ENCODE data around the gene KRTAP6-3. TPM values are rescaled to one million over a fixed set of nuclear protein-coding genes. Genes with fewer than 3 reads are reported as not detected.

KRTAP6-3 gene
- total and polyA plus RNA-seq, 8 donors, result not detected

DNA sequence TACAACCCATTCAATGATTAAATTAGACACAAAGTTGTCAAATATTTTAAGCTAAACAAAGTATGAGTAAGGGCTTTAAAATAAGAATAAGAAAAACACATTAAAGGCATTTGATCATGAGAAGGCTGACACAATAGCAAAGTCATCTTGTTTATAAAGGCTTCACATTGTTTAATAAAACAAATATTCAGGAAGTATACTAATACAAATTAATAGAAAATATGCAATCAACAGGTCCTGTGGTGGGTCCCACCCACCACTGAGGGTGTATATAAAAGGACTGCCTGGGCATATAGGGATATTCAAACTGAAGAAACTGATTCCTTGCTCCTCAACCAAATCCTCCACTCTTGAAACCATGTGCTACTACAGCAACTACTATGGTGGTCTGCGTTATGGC, 42.7 kb downstream of the KRTAP6-3 start, which contains the start of gene KRTAP20-2:
KRTAP20-2 (plus strand) TSS at position 301 of the 400 bp plus-strand sequence; CDS start at position 359, 58 bp downstream.
- DNase-seq, result no peak
- TF ChIP-seq, protein P1, sequence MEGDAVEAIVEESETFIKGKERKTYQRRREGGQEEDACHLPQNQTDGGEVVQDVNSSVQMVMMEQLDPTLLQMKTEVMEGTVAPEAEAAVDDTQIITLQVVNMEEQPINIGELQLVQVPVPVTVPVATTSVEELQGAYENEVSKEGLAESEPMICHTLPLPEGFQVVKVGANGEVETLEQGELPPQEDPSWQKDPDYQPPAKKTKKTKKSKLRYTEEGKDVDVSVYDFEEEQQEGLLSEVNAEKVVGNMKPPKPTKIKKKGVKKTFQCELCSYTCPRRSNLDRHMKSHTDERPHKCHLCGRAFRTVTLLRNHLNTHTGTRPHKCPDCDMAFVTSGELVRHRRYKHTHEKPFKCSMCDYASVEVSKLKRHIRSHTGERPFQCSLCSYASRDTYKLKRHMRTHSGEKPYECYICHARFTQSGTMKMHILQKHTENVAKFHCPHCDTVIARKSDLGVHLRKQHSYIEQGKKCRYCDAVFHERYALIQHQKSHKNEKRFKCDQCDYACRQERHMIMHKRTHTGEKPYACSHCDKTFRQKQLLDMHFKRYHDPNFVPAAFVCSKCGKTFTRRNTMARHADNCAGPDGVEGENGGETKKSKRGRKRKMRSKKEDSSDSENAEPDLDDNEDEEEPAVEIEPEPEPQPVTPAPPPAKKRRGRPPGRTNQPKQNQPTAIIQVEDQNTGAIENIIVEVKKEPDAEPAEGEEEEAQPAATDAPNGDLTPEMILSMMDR (IDR thresholded peaks at IDR 0.05), result no peak
- TF ChIP-seq POLR2A (IDR thresholded peaks at IDR 0.05) (no peak), EP300 (IDR thresholded peaks at IDR 0.05) (no peak), POLR2AphosphoS5 (IDR thresholded peaks at IDR 0.05) (no peak)
- no peak within 1 kb of the TSS for H3K4me3 ChIP-seq
- no peaks in the 10 kb centered on the region for H3K36me3 ChIP-seq
- intact Hi-C loops (cut with DNase I; ENCODE audit: low total_unique reads), result no loop called here
- H3K4me1 ChIP-seq, result no peaks in the 10 kb centered on the region
- no peaks in the 10 kb centered on the region for H3K27me3 ChIP-seq
- WGBS, 5 donors, result 86 to 100% (median 92%) methylated on average over 1 of the region's 1 CpG
- peaks cover 0 to 7% (median 4%) of the 10 kb centered on the region in 4 donors for H3K9me3 ChIP-seq
- H3K27ac ChIP-seq, result no peak within 1 kb of the TSS

- H3K27me3 ChIP-seq, result no peaks in the 10 kb centered on the region
- DNase-seq, result no peak
- H3K4me3 ChIP-seq, result no peak overlapping the region
- H3K27ac ChIP-seq, result no peak overlapping the region
- no peaks in the 10 kb centered on the region for H3K4me1 ChIP-seq
- H3K36me3 ChIP-seq, result no peaks in the 10 kb centered on the region
- peaks cover 0 to 19% (median 3%) of the 10 kb centered on the region in 4 donors for H3K9me3 ChIP-seq
- no peak for TF ChIP-seq EP300 (IDR thresholded peaks at IDR 0.05)
- no peak for TF ChIP-seq POLR2A (IDR thresholded peaks at IDR 0.05)
- no peak for TF ChIP-seq POLR2AphosphoS5 (IDR thresholded peaks at IDR 0.05)
- intact Hi-C loops (cut with DNase I; ENCODE audit: low total_unique reads), result no loop called here
- 80 to 90% (median 85%) methylated on average over 3 of the region's 3 CpGs for WGBS, 5 donors
Observed at GRCh38 chr21:30638686-30639085, 46.4 kb downstream of the KRTAP6-3 start.

DNA sequence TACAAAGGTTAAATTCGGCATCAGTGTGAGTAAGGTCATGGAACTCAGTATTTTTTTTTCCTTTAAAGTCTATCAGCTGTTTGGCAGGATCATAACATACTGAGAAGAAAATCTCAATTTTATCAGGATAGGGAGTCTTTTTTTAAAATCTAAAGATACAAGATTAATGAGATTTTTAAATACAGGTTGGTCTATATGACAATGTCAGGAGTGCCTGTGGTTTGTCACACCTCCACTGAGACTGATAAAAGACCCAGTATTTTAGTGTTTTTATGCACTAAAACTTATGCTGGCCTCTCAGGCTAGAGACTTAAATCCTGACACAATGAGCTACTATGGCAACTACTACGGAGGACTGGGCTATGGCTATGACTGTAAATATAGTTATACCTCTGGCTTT, 50.3 kb downstream of the KRTAP6-3 start, which contains the start of gene KRTAP20-3:
KRTAP20-3 (plus strand) TSS at position 301 of the 400 bp plus-strand sequence.
- H3K27ac ChIP-seq, result no peak within 1 kb of the TSS
- DNase-seq, result no peak
- H3K4me3 ChIP-seq, result no peak within 1 kb of the TSS
- TF ChIP-seq POLR2A (IDR thresholded peaks at IDR 0.05), result no peak
- no peak for TF ChIP-seq EP300 (IDR thresholded peaks at IDR 0.05)
- TF ChIP-seq, protein P1 (IDR thresholded peaks at IDR 0.05), result no peak
- no peak for TF ChIP-seq POLR2AphosphoS5 (IDR thresholded peaks at IDR 0.05)
- H3K36me3 ChIP-seq, result no peaks in the 10 kb centered on the region
- H3K4me1 ChIP-seq, result no peaks in the 10 kb centered on the region
- 81 to 94% (median 87%) methylated on average over 2 of the region's 2 CpGs for WGBS, 5 donors
- no peaks in the 10 kb centered on the region for H3K27me3 ChIP-seq
- peaks cover 0 to 21% (median 3%) of the 10 kb centered on the region in 4 donors for H3K9me3 ChIP-seq
- intact Hi-C loops (cut with DNase I; ENCODE audit: low total_unique reads), result no loop called here

Small RNA genes lying within 50 kb of the gene (small RNA-seq; reads per million reads assigned to genes)
- gene KRTAP20-1 (0 reads per million in 4 donors), gene KRTAP20-3 (0 reads per million in 4 donors), gene KRTAP20-4 (0 reads per million in 4 donors), gene KRTAP22-1 (0 reads per million in 4 donors), gene KRTAP22-2 (0 reads per million in 4 donors)

Other genes starting within 250 kb of the KRTAP6-3 start
- gene KRTAP23-1, start 243.8 kb upstream of the KRTAP6-3 start, total RNA-seq, result not detected
- not detected for gene KRTAP23-1, start 243.8 kb upstream of the KRTAP6-3 start, polyA plus RNA-seq
- not detected for gene KRTAP13-2, start 220.2 kb upstream of the KRTAP6-3 start, total RNA-seq
- gene KRTAP13-2, start 220.2 kb upstream of the KRTAP6-3 start, polyA plus RNA-seq, result not detected
- not detected for gene KRTAP13-1, start 196.4 kb upstream of the KRTAP6-3 start, total RNA-seq
- not detected for gene KRTAP13-1, start 196.4 kb upstream of the KRTAP6-3 start, polyA plus RNA-seq
- not detected for gene KRTAP13-3, start 166.5 kb upstream of the KRTAP6-3 start, total RNA-seq
- not detected for gene KRTAP13-3, start 166.5 kb upstream of the KRTAP6-3 start, polyA plus RNA-seq
- not detected for gene KRTAP13-4, start 162.2 kb upstream of the KRTAP6-3 start, total RNA-seq
- not detected for gene KRTAP13-4, start 162.2 kb upstream of the KRTAP6-3 start, polyA plus RNA-seq
- not detected for gene KRTAP15-1, start 152.2 kb upstream of the KRTAP6-3 start, total RNA-seq
- gene KRTAP15-1, start 152.2 kb upstream of the KRTAP6-3 start, polyA plus RNA-seq, result not detected
- not detected for gene KRTAP19-1, start 112.1 kb upstream of the KRTAP6-3 start, total RNA-seq
- gene KRTAP19-1, start 112.1 kb upstream of the KRTAP6-3 start, polyA plus RNA-seq, result not detected
- gene KRTAP19-2, start 105.0 kb upstream of the KRTAP6-3 start, total RNA-seq, result not detected
- gene KRTAP19-2, start 105.0 kb upstream of the KRTAP6-3 start, polyA plus RNA-seq, result not detected
- not detected for gene KRTAP19-3, start 100.4 kb upstream of the KRTAP6-3 start, total RNA-seq
- not detected for gene KRTAP19-3, start 100.4 kb upstream of the KRTAP6-3 start, polyA plus RNA-seq
- gene KRTAP19-4, start 95.3 kb upstream of the KRTAP6-3 start, total RNA-seq, result not detected
- not detected for gene KRTAP19-4, start 95.3 kb upstream of the KRTAP6-3 start, polyA plus RNA-seq
- gene KRTAP19-5, start 90.3 kb upstream of the KRTAP6-3 start, total RNA-seq, result not detected
- not detected for gene KRTAP19-5, start 90.3 kb upstream of the KRTAP6-3 start, polyA plus RNA-seq
- gene KRTAP19-6, start 50.6 kb upstream of the KRTAP6-3 start, total RNA-seq, result not detected
- gene KRTAP19-6, start 50.6 kb upstream of the KRTAP6-3 start, polyA plus RNA-seq, result not detected
- gene KRTAP19-7, start 31.1 kb upstream of the KRTAP6-3 start, total RNA-seq, result not detected
- gene KRTAP19-7, start 31.1 kb upstream of the KRTAP6-3 start, polyA plus RNA-seq, result not detected
- gene KRTAP22-2, start 2.0 kb upstream of the KRTAP6-3 start, total RNA-seq, result not detected
- gene KRTAP22-2, start 2.0 kb upstream of the KRTAP6-3 start, polyA plus RNA-seq, result not detected
- gene KRTAP6-2, start 6.5 kb downstream of the KRTAP6-3 start, total RNA-seq, result not detected
- not detected for gene KRTAP6-2, start 6.5 kb downstream of the KRTAP6-3 start, polyA plus RNA-seq
- gene KRTAP22-1, start 8.6 kb downstream of the KRTAP6-3 start, total RNA-seq, result not detected
- not detected for gene KRTAP22-1, start 8.6 kb downstream of the KRTAP6-3 start, polyA plus RNA-seq
- gene KRTAP6-1, start 21.5 kb downstream of the KRTAP6-3 start, total RNA-seq, result not detected
- gene KRTAP6-1, start 21.5 kb downstream of the KRTAP6-3 start, polyA plus RNA-seq, result not detected
- gene KRTAP20-1, start 24.0 kb downstream of the KRTAP6-3 start, total RNA-seq, result not detected
- gene KRTAP20-1, start 24.0 kb downstream of the KRTAP6-3 start, polyA plus RNA-seq, result not detected
- not detected for gene KRTAP20-4, start 28.2 kb downstream of the KRTAP6-3 start, total RNA-seq
- not detected for gene KRTAP20-4, start 28.2 kb downstream of the KRTAP6-3 start, polyA plus RNA-seq
- gene KRTAP20-2, start 42.8 kb downstream of the KRTAP6-3 start, total RNA-seq, result not detected
- gene KRTAP20-2, start 42.8 kb downstream of the KRTAP6-3 start, polyA plus RNA-seq, result not detected
- not detected for gene KRTAP20-3, start 50.4 kb downstream of the KRTAP6-3 start, total RNA-seq
- gene KRTAP20-3, start 50.4 kb downstream of the KRTAP6-3 start, polyA plus RNA-seq, result not detected
- not detected for gene KRTAP21-3, start 126.3 kb downstream of the KRTAP6-3 start, total RNA-seq
- gene KRTAP21-3, start 126.3 kb downstream of the KRTAP6-3 start, polyA plus RNA-seq, result not detected
- not detected for gene KRTAP21-2, start 154.8 kb downstream of the KRTAP6-3 start, total RNA-seq
- gene KRTAP21-2, start 154.8 kb downstream of the KRTAP6-3 start, polyA plus RNA-seq, result not detected
- gene KRTAP21-1, start 163.0 kb downstream of the KRTAP6-3 start, total RNA-seq, result not detected
- not detected for gene KRTAP21-1, start 163.0 kb downstream of the KRTAP6-3 start, polyA plus RNA-seq
- not detected for gene KRTAP8-1, start 220.8 kb downstream of the KRTAP6-3 start, total RNA-seq
- not detected for gene KRTAP8-1, start 220.8 kb downstream of the KRTAP6-3 start, polyA plus RNA-seq
- gene KRTAP7-1, start 237.3 kb downstream of the KRTAP6-3 start, total RNA-seq, result not detected
- gene KRTAP7-1, start 237.3 kb downstream of the KRTAP6-3 start, polyA plus RNA-seq, result not detected

Data from stomach (tissue), 9 donors.